ENCODE measurements around the gene APC2.

Gene APC2

GRCh38 chr19:1430246-1430645 is 19.7 kb upstream of the APC2 start:
- no peak for DNase-seq (ENCODE audit: low read depth)

- no peak for DNase-seq (ENCODE audit: low read depth)
Measured at GRCh38 chr19:1431759-1432506, 18.0 kb upstream of the APC2 start.

DNA sequence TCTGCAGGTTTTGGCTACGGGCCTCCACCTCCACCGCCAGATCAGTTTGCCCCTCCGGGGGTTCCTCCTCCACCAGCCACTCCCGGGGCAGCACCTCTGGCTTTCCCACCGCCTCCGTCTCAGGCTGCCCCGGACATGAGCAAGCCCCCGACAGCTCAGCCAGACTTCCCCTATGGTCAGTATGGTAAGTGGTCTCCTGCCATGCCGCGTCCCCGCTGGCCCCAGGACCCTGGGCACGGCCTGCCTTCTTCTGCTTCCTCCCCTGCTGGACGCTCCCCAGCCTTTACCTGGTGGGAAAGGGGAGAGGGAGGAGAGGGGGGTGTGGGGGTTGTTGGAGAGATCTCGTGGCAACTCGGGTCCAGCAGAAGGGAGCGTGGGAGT is 17.4 kb upstream of the APC2 start:
- DNase-seq (ENCODE audit: low read depth) = no peak

DNA sequence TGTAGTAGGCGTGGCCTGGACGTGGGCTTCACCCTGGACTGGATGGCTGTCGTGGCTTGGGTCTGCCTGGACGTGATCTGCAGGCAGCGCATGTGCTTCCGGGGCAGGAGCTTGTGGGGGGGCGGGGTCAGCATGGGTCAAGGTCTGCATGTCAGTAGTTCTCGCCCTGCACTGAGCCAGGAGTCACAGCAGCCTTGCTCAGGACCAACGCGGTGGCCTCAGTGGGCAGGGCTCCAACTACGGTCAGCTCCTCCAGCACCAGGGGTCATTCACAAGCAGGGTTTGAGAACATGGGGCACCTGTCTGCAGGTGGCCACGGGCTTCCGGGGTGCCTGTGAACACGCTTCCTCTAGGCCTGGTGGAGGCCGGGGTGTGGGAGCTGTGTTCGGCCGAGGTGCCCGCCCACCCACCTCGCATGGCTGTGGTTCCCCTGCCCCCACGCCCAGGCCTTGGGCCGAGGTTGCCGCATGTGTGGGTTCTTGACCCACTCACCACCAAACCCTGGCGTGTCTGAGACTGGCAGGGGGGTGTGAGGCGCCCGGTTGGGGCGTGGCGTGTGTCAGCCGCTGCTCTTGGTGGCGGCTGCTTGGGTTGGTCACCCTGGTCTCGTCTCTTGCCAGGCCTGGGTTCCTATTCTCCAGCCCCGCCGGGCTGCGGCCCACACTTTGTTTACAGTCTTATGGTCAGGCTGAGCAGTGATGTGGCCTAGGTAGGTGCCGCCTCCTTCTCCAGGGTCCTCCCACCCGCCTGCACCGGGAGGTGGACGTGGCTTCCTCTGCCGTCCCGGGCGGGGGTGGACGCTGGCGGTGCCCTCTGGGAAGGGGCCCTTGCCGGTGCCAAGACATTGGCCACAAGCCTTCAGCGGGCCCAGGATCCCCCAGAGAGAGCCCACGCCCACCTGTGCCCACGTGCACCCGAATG is 16.5 kb upstream of the APC2 start:
- no peak for DNase-seq (ENCODE audit: low read depth)

GRCh38 chr19:1434040-1434366 is 15.9 kb upstream of the APC2 start:
- DNase-seq (ENCODE audit: low read depth) = no peak

GRCh38 chr19:1434577-1435060 is 15.3 kb upstream of the APC2 start:
- no peak for DNase-seq (ENCODE audit: low read depth)

GRCh38 chr19:1435378-1435989 is 14.4 kb upstream of the APC2 start:
- DNase-seq (ENCODE audit: low read depth) = no peak

GRCh38 chr19:1437609-1438008 is 12.3 kb upstream of the APC2 start:
- no peak for DNase-seq (ENCODE audit: low read depth)

DNA sequence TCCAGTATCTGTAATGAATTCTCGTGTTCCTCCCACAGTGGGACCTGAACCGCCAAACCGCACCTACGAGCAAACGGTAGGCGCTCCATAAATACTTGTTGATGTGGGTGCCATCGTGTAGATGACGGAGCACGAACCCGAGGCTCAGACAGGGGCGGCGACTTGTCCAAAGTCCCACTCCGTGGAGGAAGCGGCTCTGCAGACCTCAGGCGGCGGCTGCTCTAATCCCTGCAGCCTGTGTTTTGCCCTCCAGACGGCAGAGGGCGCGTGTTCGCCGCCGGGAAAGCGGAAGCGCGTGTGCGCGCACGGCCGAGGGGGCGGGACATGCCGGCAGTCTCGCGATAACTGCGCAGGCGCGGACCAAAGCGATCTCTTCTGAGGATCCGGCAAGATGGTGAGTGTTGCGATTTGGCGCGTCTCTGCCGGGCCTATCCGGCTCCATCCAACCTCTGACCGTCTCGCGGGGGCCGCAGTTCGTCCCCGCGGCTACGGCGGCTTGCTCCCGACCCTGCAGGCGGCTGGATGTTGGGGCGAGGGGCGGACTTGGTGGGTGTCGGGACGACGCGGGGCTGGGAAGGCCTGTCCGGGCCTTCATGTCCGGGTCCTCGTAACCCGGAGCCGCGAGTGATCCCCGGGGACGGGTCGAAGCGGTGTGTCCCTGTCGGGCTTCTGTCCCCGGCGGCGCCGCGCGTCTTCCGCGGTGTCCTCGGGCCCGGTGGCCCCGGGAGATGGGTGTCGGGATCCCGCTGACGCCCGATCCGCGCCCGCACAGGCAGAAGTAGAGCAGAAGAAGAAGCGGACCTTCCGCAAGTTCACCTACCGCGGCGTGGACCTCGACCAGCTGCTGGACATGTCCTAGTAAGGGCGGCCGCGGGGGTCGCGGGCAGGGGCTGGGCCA is 11.6 kb upstream of the APC2 start, which contains the start of gene RPS15:
Gene RPS15 (plus strand): TSS at position 362 of the 898 bp plus-strand sequence. CDS start 30 bp downstream, at position 392.
- peak; percentile 95 for DNase-seq (ENCODE audit: low read depth)

GRCh38 chr19:1438933-1439354 is 11.0 kb upstream of the APC2 start:
- no peak for DNase-seq (ENCODE audit: low read depth)

DNA sequence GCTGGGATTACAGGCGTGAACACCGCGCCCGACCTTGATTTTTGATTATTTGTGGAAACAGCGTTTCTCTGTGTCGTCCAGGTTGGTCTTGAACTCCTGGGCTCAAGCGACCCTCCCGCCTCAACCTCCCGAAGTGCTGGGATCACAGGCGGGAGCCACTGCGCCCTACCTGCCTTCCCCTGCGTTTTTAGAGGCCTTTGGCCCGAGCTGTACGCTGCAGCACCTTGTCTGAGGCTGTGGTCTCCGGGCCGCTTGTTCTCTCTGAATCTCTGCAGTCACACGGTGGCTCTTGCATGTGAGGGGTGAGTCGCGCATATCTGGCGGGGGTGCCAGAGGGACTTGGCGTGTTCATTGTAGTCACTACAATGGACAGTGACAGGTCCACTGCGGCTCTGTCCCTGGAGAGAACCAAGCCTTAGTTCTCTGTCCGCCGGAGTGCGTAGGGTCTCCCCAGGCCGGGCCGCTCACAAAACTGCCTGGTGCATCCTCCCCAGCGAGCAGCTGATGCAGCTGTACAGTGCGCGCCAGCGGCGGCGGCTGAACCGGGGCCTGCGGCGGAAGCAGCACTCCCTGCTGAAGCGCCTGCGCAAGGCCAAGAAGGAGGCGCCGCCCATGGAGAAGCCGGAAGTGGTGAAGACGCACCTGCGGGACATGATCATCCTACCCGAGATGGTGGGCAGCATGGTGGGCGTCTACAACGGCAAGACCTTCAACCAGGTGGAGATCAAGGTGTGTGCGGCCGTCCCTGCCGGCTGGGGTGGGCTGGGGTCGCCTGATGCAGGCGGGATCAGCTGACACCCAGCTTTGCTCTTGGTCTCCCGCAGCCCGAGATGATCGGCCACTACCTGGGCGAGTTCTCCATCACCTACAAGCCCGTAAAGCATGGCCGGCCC is 10.2 kb upstream of the APC2 start:
- DNase-seq (ENCODE audit: low read depth) = peak; percentile 38

- DNase-seq (ENCODE audit: low read depth) = no peak
Measured at GRCh38 chr19:1440418-1440801, 9.5 kb upstream of the APC2 start.

GRCh38 chr19:1441022-1441426 is 8.9 kb upstream of the APC2 start:
- DNase-seq (ENCODE audit: low read depth) = no peak

DNA sequence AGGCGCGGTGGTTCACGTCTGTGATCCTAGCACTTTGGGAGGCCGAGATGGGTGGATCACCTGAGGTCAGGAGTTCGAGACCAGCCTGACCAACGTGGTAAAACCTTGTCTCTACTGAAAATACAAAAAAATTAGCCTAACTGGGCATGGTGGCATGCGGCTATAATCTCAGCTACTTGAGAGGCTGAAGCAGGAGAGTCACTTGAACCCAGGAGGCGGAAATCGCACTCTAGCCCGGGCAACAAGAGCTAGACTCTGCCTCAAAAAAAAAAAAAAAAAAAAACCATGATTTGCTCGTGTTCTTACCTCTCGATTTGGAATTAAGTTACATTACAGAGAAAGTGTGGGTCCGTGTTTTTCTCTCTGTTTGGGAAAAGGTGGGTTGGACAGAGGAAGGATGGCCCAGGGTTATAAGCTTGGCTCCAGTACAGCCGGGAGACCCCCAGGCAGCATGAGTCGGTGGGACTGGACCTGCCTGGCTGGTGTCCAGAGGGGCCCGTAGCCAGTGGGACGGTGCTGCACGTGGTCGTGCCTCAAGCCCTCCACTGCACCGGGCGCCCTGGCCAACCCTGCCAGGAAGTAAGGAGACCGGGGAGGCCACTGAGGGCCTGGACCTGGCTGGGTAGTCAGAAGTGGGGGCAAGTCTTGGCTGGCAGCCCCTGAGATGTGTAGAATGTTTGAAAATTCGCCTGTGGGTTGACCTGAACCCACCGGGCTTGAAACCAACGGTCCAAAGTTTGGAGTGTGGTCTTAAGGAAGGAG is 8.1 kb upstream of the APC2 start:
- DNase-seq (ENCODE audit: low read depth) = no peak

GRCh38 chr19:1445185-1445931 is 4.6 kb upstream of the APC2 start:
- peak; percentile 26 for DNase-seq (ENCODE audit: low read depth)

DNA sequence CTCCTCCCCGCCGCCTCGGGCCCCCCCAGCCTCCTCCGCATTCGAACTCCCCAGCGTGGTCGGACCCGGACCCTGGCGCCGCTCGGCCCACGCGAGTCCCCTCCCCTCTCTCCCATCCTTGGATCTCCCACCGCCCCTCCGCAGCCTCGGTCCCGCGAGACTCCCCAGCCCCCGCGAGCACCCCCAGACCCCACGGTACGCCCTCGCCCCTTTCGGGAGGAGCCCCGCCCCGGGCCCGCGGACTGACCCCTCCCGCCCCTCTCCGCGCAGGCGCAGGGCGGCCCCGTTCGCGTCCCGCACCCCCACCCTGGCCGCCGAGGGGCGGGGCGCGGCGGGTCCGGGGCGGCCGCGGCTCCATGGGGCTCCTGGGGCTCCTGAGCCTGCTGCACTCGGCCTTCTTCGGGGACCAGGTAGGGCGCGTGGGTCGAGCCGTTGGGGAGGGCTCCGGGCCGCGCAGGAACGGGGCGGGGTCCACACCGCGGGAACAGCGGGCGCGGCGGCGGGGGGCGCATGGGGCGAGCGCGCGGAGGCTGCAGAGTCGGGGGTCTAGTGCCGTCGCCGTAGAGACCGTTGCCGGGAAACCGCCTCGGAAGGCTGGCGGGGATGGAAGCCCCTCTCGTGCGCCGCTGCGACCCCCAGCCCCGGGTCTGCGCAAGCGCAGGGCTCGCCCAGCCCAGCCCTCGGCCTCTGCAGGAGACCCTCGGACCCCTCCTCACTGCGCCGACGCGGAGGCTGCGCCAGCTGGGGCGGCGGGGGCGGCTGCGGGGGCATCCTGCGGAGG is 3.8 kb upstream of the APC2 start:
- DNase-seq (ENCODE audit: low read depth) = no peak

DNA sequence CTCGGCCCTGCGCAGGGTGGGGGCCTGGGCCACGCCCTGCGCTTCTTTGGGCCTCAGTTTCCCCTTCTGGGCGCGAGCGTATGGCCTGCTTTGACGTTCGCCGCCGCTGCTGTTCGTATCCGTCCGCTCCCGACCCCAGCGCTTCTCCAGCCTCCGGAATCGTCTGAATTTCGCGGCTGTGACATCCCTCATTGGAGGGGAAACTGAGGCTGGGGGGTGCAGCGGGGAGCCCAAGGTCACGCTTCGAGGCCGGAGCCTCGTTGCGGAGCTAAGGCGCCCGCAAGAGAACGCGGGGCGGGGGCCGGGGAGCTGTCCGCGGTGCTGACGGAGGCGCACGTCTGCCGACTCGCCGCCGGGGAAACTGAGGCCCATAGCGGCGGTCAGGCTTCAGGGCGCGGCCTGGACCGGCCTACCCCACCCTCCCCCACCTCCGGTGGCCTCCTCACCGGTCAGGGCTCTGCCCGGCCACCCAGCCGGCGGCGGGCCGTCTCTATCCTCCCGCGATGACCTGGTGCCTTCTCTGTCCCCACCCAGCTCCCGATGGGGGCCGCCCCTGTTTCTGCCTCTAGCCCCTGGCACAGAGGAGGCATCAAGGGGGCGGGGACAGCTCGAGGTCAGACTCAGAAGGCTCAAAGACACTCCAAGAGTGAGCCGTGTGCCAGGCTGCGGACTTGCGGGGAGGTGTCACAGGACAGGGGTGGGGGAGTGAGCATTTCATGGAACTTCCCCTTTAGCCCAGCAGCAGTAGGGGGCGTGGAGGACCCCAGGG is 3.0 kb upstream of the APC2 start:
- DNase-seq (ENCODE audit: low read depth) = no peak

DNA sequence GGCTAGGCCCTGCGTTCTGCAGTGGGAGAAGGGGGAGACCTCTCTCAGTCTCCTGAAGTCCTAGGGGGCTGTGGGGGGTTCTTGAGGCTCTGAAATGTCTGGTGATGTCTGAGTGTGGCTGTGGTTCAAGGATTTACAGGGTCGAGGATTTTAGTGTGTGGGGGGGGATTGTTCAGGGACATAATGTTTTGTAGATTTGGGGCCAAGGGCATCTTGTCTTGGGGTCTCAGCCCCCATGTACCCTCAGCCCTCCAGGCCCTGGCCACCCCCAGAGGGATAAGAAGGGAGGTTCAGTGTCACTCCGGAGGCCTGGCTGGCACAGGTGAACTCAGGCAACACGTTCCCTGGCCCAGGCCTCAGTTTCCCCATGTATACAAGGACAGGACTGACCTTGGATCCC is 2.4 kb upstream of the APC2 start:
- no peak for DNase-seq (ENCODE audit: low read depth)
